GM12872 (cell line): ENCODE data around the gene GNB1.

Experiments
- TF ChIP-seq, protein P1 (sequence below): IDR thresholded peaks from 3 replicates; pipeline ENCODE4 v1.5.1; 2011; ENCODE audit warnings: low read depth, mild to moderate bottlenecking, low read length, moderate library complexity; ENCODE audit not compliant: insufficient read depth

The GNB1 gene

DNA sequence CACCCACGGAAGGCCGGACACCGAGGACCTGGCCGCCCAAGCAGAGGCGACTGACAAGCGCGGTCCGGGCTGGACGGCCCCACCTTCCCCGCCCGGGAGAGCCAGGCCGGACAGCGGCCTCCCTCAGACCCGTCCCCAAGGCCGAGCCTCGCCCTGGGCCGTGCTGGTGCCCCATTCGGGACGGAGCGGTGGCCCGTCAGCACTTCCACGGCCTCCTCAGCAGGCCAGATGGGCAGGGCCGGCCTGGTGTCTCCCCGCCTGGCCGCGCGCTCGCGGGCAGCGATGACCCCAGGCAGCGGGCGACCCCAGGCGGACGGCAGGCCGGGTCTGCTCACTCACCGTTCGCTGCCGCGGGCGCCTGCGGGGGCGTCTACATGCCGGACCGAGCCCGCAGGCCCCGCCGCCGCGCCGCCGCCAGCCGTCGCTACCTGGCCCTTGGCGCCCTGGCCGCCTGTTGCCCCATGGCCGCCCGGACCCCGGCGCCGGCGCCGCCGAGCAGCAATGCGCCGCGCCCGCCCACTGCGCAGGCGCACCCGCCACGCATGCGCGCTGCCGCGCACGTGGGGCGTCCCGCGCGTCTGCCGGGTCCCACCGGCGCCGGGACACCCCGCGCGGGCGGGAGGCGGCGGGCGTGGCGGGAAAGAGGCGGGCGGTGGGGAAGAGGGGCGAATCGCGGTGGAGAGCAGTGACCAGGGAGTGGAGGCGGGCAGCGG lies 112.8 kb downstream of the GNB1 start, which contains the start of gene NADK:
Gene NADK, minus strand, starts transcription at position 521 of the 713 bp plus-strand sequence. CDS start 13,064 bp downstream, outside the sequence.
- TF ChIP-seq, protein P1, sequence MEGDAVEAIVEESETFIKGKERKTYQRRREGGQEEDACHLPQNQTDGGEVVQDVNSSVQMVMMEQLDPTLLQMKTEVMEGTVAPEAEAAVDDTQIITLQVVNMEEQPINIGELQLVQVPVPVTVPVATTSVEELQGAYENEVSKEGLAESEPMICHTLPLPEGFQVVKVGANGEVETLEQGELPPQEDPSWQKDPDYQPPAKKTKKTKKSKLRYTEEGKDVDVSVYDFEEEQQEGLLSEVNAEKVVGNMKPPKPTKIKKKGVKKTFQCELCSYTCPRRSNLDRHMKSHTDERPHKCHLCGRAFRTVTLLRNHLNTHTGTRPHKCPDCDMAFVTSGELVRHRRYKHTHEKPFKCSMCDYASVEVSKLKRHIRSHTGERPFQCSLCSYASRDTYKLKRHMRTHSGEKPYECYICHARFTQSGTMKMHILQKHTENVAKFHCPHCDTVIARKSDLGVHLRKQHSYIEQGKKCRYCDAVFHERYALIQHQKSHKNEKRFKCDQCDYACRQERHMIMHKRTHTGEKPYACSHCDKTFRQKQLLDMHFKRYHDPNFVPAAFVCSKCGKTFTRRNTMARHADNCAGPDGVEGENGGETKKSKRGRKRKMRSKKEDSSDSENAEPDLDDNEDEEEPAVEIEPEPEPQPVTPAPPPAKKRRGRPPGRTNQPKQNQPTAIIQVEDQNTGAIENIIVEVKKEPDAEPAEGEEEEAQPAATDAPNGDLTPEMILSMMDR = no peak

DNA sequence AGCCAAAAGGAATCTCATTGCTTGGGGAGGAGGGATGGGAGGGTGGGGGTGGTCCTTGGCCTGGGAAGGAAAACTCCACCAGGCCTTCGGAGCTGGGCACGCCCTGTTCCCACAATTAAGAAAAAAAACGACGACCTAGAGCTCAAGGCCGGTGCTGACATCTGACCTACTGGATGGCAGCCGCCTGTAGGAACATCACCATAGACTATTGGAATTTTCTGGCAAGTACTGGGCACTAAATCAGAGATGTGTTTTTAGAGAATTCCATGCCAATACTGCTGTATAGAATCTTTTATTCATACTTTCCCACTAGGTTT lies 113.3 kb downstream of the GNB1 start:
- TF ChIP-seq, protein P1 = no peak

DNA sequence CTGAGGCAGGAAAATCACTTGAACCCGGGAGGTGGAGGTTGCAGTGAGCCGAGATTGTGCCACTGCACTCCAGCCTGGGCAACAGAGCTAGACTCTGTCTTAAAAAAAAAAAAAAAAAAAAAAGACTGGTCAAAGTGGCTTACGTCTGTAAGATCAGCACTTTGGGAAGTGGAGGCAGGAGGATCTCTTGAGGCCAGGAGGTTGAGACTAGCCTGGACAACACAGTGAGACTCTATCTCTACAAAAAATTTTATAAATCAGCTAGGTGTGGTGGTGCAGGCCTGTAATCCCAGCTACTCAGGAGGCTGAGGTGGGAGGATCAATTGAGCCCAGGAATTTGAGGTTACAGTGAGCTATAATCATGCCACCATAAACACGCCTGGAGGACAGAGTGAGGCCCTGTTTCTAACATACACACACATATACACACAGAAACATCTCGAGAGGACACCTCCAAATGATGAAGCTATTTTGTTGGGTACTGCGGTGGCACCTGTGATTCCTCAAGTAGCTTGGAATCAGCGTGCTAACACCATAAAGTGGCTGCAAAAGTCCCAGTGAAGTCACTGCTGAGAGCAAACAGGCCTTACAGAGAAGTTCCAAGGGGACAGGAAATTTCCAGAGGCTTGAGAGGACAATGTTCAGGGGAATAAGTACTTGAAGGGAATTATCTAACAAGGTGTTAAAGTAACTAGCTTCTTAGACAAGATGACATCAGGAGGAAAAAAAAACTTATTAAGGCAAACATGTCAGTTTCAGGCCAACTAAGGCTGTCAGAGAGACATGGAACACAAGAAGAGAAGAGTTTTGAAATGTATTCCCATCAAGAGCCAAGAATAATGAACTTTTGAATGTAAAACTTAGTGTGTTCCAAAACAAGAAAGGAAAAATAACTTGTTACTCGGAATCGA lies 114.0 kb downstream of the GNB1 start:
- TF ChIP-seq, protein P1 = no peak

DNA sequence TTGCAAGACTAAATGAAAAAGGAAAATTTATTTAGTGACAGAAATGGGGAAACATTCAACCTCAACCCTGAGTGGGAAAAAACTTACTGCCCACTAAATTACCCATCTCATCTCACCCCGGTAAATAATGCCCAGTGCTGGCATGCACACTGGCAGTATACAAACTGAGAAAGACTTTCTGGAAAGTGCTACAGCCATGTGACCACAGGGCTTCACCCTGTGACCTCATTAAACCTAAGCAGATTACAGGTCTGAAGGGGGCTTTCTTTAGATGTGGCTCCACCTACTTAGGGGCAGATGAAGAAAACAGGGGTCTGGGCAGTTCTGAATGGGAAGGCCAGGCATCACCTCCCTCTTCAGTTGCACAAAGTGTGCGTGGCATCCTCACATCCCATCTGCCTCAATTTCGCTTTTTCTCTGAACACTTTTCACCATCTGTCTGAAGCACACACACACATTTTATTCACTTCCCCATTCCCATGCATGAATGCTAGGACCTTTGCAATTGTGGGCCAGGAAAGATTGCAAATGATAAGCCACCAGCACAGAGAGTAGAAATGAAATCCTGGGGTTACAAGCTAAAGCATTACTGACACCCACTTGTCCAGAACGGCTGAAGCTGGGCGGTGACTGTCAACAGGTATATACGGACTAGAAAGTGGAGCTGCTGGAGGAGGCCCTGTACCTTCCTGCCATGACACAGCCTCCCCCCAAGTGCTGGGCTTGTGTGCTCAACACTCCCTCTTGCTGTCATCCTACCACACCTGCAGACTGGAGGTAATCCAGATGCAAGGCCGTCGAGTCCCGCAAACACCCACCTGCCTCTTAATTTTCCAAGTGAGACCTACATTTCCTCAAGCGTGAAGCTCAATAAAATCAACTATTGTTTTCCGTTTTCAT lies 115.3 kb downstream of the GNB1 start:
- TF ChIP-seq, protein P1 = peak; percentile 20; the same call in 1 of the 3 replicates

DNA sequence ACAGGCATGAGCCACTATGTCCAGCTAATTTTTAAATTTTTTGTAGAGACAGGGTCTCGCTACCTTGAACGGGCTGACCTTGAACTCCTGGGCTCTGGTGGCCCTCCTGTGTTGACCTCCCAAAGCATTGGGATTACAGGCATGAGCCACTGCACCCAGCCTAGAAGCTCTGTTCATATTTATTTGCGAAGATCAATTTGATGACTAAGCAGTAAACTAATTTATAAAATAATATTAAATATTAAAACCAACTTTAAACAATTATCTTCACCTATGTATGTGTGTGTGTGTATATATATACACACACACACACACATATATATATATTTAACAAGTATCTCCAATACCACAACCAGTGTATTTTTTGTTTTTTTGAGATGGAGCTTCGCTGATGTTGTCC lies 117.0 kb downstream of the GNB1 start:
- TF ChIP-seq, protein P1 = no peak

DNA sequence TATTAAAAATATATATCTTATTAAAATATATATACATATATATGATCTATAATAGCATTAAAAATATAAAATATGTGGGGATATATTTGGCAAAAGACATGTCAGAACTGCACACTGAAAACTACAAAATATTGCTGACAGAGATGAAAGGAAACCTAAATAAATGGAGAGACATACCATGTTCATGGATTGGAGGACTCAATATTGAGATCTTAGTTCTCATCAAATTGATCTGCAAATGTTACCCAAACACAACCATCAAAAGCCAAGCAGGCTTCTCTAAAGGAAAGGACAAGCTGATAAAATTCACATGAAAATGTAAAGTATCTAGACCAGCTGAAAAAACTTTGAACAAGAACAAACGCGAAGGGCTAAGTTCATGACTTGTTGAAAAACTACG lies 119.8 kb downstream of the GNB1 start:
- TF ChIP-seq, protein P1 = no peak
